ENCODE data around the gene GTPBP10. TPM values are rescaled to one million over a fixed set of nuclear protein-coding genes. Genes with fewer than 3 reads are reported as not detected.

The GTPBP10 gene
- total and polyA plus RNA-seq, 9 of the 15 experiments (the other 6 are each of a cell fraction or from before 2014, with no cell fraction given) = 34.6 to 89.8 (median 76.4) TPM

GRCh38 chr7:90383861-90384260 is 37.3 kb downstream of the GTPBP10 start:
- intact Hi-C loops (cut with micrococcal nuclease) (no loop called here), in situ Hi-C loops (cut with MboI) (no loop called here)
- TF ChIP-seq TRIM28 (IDR thresholded peaks at IDR 0.05) (no peak), TAF15 (IDR thresholded peaks at IDR 0.05; ENCODE audit: low read depth, low read length) (no peak), BRF1 (IDR thresholded peaks at IDR 0.05; ENCODE audit: borderline replicate concordance, extremely low read depth, insufficient read length) (no peak)
- TF ChIP-seq, protein P1, sequence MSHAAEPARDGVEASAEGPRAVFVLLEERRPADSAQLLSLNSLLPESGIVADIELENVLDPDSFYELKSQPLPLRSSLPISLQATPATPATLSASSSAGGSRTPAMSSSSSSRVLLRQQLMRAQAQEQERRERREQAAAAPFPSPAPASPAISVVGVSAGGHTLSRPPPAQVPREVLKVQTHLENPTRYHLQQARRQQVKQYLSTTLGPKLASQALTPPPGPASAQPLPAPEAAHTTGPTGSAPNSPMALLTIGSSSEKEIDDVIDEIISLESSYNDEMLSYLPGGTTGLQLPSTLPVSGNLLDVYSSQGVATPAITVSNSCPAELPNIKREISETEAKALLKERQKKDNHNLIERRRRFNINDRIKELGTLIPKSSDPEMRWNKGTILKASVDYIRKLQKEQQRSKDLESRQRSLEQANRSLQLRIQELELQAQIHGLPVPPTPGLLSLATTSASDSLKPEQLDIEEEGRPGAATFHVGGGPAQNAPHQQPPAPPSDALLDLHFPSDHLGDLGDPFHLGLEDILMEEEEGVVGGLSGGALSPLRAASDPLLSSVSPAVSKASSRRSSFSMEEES (CRISPR knock-in tag; IDR thresholded peaks at IDR 0.05) = no peak
- no peak overlapping the region for H2AFZ ChIP-seq (ENCODE audit: low read depth, low read length)
- no peaks in the 10 kb centered on the region for H3K4me1 ChIP-seq (replicated peaks in 1 of 2; ENCODE audit: control insufficient read depth in 2 of 2, insufficient read depth in 2 of 2, low read length in 2 of 2)
- ChIA-PET CTCF (ENCODE audit: low intra/inter-chr PET ratio) (no interaction called here), POLR2A (no interaction called here)
- no peaks in the 10 kb centered on the region for H3K9me1 ChIP-seq (ENCODE audit: control insufficient read depth, insufficient read depth, low read length)
- H3K4me2 ChIP-seq (ENCODE audit: insufficient read depth, low read length) = no peak overlapping the region
- H3K79me2 ChIP-seq (ENCODE audit: control insufficient read depth, insufficient read depth, low read length) = no peaks in the 10 kb centered on the region
- no peak overlapping the region for H3K9ac ChIP-seq (ENCODE audit: insufficient read depth in 1 of 2, low read depth in 2 of 2, low read length in 2 of 2)
- 92% methylated on average over 3 of the region's 3 CpGs for WGBS (ENCODE audit: insufficient coverage, low coverage, missing lambda C conversion rate)
- BruUV-seq (replicated peaks) = no TSS peak
- H3K4me3 ChIP-seq = no peak overlapping the region
- H3K36me3 ChIP-seq (ENCODE audit: control insufficient read depth, insufficient read depth, low read length) = peaks cover 80% of the 10 kb centered on the region
- H4K20me1 ChIP-seq (replicated peaks; ENCODE audit: control insufficient read depth, insufficient read depth, low read length) = no peaks in the 10 kb centered on the region
- no peak for DNase-seq (ENCODE audit: extremely low read depth in 1 of 4, low spot score in 3 of 4)
- FAIRE-seq = no peak
- H3K27me3 ChIP-seq (ENCODE audit: control insufficient read depth in 2 of 2, insufficient read depth in 2 of 2, low read length in 2 of 2) = no peaks in the 10 kb centered on the region
- H3K9me3 ChIP-seq (replicated peaks; ENCODE audit: control insufficient read depth, insufficient read depth, low read depth, low read length) = no peaks in the 10 kb centered on the region
- no peak for ATAC-seq
- H3K27ac ChIP-seq (ENCODE audit: extremely low read depth, low read depth, low read length) = no peak overlapping the region

GRCh38 chr7:90384433-90384832 is 37.9 kb downstream of the GTPBP10 start:
- POLR2A ChIA-PET = no interaction called here
- DNase-seq (ENCODE audit: extremely low read depth in 1 of 4, low spot score in 3 of 4) = no peak
- BruUV-seq (replicated peaks) = no TSS peak
- ATAC-seq = no peak
- in situ Hi-C loops (cut with MboI) = no loop called here
- H3K9me3 ChIP-seq (replicated peaks; ENCODE audit: control insufficient read depth, insufficient read depth, low read depth, low read length) = no peaks in the 10 kb centered on the region
- no peak overlapping the region for H3K4me2 ChIP-seq (ENCODE audit: insufficient read depth, low read length)
- H3K27ac ChIP-seq (ENCODE audit: extremely low read depth, low read depth, low read length) = no peak overlapping the region
- no peaks in the 10 kb centered on the region for H3K79me2 ChIP-seq (ENCODE audit: control insufficient read depth, insufficient read depth, low read length)
- no peak overlapping the region for H3K4me3 ChIP-seq
- intact Hi-C loops (cut with micrococcal nuclease) = no loop called here
- no peak for FAIRE-seq
- peaks cover 75% of the 10 kb centered on the region for H3K36me3 ChIP-seq (ENCODE audit: control insufficient read depth, insufficient read depth, low read length)
- no peak overlapping the region for H2AFZ ChIP-seq (ENCODE audit: low read depth, low read length)
- H3K27me3 ChIP-seq (ENCODE audit: control insufficient read depth in 2 of 2, insufficient read depth in 2 of 2, low read length in 2 of 2) = no peaks in the 10 kb centered on the region
- no peaks in the 10 kb centered on the region for H4K20me1 ChIP-seq (replicated peaks; ENCODE audit: control insufficient read depth, insufficient read depth, low read length)
- CTCF ChIA-PET (ENCODE audit: low intra/inter-chr PET ratio) = no interaction called here
- no peaks in the 10 kb centered on the region for H3K9me1 ChIP-seq (ENCODE audit: control insufficient read depth, insufficient read depth, low read length)
- no peak overlapping the region for H3K9ac ChIP-seq (ENCODE audit: insufficient read depth in 1 of 2, low read depth in 2 of 2, low read length in 2 of 2)
- no peaks in the 10 kb centered on the region for H3K4me1 ChIP-seq (replicated peaks in 1 of 2; ENCODE audit: control insufficient read depth in 2 of 2, insufficient read depth in 2 of 2, low read length in 2 of 2)
- TF ChIP-seq NCOR1 (IDR thresholded peaks at IDR 0.05) = no peak
- no peak for TF ChIP-seq RREB1 (CRISPR knock-in tag; IDR thresholded peaks at IDR 0.05)
- TF ChIP-seq, protein P2, sequence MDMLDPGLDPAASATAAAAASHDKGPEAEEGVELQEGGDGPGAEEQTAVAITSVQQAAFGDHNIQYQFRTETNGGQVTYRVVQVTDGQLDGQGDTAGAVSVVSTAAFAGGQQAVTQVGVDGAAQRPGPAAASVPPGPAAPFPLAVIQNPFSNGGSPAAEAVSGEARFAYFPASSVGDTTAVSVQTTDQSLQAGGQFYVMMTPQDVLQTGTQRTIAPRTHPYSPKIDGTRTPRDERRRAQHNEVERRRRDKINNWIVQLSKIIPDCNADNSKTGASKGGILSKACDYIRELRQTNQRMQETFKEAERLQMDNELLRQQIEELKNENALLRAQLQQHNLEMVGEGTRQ (CRISPR knock-in tag; IDR thresholded peaks at IDR 0.05) = no peak
